ENCODE data around the gene TARP.
"Not testable (repeated sequence)": the region's sequence is repeated elsewhere in the genome, so short reads cannot be mapped to it uniquely, and the experiment has no call there.

Gene TARP

DNA sequence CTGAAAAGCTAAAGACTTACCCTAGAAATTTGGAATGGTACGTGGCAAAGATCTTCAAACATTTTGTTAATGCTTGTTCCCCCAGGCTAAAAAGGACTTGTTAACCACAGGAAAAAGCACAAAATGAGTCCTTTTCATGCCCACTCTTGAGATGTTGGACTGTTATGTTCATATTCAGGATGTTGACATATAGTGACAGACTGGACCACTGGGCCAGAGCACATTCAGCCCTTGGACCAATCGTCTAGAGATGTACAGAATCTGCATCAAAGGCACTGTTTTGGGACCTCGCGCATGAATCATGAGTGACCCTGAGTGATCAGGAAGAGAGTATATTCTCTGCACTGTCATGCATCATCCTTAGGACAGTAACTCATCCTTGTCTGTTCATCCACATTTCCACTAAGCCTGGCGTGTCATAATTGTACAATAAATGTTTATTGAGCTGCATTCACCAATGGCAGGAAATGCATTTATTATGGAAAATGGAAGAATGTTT is 25.3 kb downstream of the TARP start:
- no peak for DNase-seq (ENCODE audit: low read depth, low spot score)
- no peak overlapping the region for H3K4me3 ChIP-seq (ENCODE audit: low read depth, low read length)
- in situ Hi-C loops (cut with HindIII; ENCODE audit: low sequenced_read_pairs): no loop called here
- TF ChIP-seq, protein P1, sequence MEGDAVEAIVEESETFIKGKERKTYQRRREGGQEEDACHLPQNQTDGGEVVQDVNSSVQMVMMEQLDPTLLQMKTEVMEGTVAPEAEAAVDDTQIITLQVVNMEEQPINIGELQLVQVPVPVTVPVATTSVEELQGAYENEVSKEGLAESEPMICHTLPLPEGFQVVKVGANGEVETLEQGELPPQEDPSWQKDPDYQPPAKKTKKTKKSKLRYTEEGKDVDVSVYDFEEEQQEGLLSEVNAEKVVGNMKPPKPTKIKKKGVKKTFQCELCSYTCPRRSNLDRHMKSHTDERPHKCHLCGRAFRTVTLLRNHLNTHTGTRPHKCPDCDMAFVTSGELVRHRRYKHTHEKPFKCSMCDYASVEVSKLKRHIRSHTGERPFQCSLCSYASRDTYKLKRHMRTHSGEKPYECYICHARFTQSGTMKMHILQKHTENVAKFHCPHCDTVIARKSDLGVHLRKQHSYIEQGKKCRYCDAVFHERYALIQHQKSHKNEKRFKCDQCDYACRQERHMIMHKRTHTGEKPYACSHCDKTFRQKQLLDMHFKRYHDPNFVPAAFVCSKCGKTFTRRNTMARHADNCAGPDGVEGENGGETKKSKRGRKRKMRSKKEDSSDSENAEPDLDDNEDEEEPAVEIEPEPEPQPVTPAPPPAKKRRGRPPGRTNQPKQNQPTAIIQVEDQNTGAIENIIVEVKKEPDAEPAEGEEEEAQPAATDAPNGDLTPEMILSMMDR (IDR thresholded peaks at IDR 0.05; ENCODE audit: low read depth, low read length): no peak

DNA sequence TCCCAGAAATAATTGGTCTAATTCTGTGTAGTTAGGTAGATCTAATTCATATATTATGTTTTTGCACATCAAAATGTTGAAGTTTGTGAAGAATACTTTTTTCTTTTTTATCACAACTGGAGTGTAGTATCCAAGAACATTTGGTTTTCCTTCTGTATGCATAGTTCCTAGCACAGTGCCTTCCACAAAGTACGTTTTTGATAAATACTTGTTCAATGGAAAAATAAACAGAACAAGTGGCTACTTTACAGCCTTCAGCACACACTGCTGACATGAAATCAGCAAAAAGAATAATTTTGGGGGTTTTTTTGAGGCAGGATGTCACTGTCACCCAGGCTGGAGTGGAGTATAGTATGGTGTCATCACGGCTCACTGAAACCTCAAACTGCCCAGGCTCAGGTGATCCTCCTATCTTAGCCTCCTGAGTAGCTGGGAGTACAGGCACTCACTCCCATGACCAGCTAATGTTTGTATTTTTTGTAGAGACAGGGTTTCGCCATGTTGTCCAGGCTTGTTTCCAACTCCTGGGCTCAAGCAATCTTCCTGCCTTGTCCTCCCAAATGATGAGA is 27.9 kb downstream of the TARP start:
- H3K4me3 ChIP-seq (ENCODE audit: low read depth, low read length): no peak overlapping the region
- TF ChIP-seq, protein P1 (IDR thresholded peaks at IDR 0.05; ENCODE audit: low read depth, low read length): no peak
- in situ Hi-C loops (cut with HindIII; ENCODE audit: low sequenced_read_pairs): no loop called here
- no peak for DNase-seq (ENCODE audit: low read depth, low spot score)

DNA sequence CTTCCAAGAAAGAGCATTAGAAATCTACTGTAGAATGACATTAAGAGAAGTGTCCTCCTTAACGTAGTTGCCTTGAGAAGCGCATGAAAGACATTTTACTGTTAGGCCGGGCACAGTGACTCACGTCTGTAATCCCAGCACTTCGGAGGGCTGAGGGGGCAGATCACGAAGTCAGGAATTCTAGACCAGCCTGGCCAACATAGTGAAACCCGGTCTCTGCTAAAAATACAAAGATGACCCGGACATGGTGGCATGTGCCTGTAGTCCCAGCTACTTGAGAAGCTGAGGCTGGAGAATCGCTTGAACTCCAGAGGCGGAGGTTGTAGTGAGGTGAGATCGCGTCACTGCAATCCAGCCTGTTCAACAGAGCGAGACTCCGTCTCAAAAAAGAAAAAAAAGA is 28.9 kb downstream of the TARP start:
- H3K4me3 ChIP-seq (ENCODE audit: low read depth, low read length): no peak overlapping the region
- TF ChIP-seq, protein P1 (IDR thresholded peaks at IDR 0.05; ENCODE audit: low read depth, low read length): no peak
- DNase-seq (ENCODE audit: low read depth, low spot score): no peak
- in situ Hi-C loops (cut with HindIII; ENCODE audit: low sequenced_read_pairs): no loop called here

DNA sequence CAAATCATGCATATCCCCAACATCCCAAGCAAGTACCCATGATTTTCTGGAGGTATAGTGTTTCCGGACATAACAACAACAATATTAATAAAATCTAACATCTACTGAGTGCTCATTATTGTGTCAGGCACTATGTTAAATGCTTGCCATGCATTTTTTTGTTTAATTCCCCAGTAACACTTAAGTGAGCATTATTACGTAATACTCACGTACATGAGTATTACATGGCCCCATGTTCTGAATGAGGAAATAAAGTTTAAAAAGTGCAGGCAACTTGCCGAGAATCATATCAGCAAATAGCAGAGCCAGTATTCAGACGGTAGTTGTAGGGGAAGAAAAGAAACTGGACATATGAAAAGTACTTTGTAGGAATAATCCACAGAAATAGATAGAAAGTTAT is 30.1 kb downstream of the TARP start:
- DNase-seq (ENCODE audit: low read depth, low spot score); in situ Hi-C loops (cut with HindIII; ENCODE audit: low sequenced_read_pairs): not testable (repeated sequence)

DNA sequence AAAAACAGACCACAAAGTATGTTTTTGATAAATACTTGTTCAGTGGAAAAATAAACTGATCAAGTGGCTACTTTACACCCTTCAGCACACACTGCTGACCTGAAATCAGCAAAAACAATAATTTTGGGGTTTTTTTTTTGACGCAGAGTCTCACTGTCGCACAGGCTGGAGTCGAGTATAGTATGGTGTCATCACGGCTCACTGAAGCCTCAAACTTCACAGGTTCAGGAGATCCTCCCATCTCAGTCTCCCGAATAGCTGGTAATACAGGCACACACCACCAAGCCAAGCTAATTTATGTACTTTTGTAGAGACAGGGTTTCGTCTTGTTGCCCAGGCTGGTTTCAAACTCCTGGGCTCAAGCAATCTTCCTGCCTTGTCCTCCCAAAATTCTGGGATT is 30.6 kb downstream of the TARP start:
- H3K4me3 ChIP-seq (ENCODE audit: low read depth, low read length): no peak overlapping the region
- no peak for DNase-seq (ENCODE audit: low read depth, low spot score)
- in situ Hi-C loops (cut with HindIII; ENCODE audit: low sequenced_read_pairs): no loop called here
- TF ChIP-seq, protein P1 (IDR thresholded peaks at IDR 0.05; ENCODE audit: low read depth, low read length): no peak

More for the DNA sequence above, 30.1 kb downstream of the TARP start:
- not testable (repeated sequence) for H3K4me3 ChIP-seq (ENCODE audit: low read depth, low read length)

DNA sequence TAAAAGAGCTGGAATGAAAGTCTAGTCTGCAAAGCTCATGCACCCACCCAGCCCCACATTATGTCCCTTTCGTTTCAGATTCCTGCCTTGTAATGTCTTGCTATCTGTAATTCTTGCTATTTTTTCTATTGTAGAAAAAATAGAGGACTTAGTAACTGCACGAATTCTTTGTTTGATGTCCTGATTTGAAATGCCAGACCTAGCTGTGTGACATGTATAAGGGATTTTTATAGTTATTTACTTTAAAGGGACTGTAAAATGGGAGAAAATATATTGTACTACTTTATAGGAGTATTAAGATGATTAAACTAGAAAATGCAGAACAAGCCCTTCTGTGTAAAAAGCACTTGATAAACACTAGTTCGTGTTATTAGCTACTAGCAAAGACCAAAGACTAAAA is 32.4 kb downstream of the TARP start:
- TF ChIP-seq, protein P1 (IDR thresholded peaks at IDR 0.05; ENCODE audit: low read depth, low read length): no peak
- in situ Hi-C loops (cut with HindIII; ENCODE audit: low sequenced_read_pairs): no loop called here

DNA sequence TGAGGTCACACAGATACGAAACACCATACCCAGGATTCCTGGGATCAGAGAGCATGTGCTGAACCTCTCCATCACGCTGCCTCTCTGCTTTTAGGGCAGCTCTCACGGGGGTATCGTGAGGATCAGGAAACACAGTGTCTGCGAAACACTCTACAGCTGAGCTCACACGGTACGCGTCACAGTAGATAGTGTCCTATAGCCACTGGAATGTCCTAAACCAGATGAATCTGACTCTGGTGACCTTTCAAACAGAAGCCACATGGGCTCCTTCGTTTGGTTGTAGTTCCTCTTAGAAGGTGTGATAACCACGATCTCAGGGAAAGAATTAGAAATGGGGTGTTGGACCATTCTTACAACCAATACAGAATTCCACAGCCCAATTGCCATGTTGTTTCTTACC is 34.3 kb downstream of the TARP start:
- H3K4me3 ChIP-seq (ENCODE audit: low read depth, low read length); DNase-seq (ENCODE audit: low read depth, low spot score); in situ Hi-C loops (cut with HindIII; ENCODE audit: low sequenced_read_pairs): not testable (repeated sequence)

More for the DNA sequence above, 32.4 kb downstream of the TARP start:
- H3K4me3 ChIP-seq (ENCODE audit: low read depth, low read length): no peak overlapping the region
- no peak for DNase-seq (ENCODE audit: low read depth, low spot score)

DNA sequence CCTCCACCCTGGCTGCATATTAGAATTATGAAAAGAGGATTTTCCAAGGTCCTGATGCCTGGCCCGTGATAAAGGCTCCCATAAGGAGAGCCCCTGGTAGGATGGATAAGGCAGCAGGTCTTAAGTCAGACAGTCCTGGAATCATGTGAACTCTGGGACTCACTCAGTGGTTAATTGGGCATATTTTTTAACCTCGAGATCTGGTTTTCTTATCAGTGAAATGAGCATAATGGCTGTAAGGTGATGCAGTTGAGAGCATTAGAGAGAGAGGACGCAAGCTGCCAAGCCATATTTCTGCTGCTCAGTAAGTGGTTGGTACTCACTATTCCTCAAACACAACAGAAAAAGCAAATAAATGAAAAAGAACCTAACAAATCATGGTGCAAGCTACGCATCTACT is 37.8 kb downstream of the TARP start:
- no peak overlapping the region for H3K4me3 ChIP-seq (ENCODE audit: low read depth, low read length)
- TF ChIP-seq, protein P1 (IDR thresholded peaks at IDR 0.05; ENCODE audit: low read depth, low read length): no peak
- no peak for DNase-seq (ENCODE audit: low read depth, low spot score)
- in situ Hi-C loops (cut with HindIII; ENCODE audit: low sequenced_read_pairs): no loop called here

DNA sequence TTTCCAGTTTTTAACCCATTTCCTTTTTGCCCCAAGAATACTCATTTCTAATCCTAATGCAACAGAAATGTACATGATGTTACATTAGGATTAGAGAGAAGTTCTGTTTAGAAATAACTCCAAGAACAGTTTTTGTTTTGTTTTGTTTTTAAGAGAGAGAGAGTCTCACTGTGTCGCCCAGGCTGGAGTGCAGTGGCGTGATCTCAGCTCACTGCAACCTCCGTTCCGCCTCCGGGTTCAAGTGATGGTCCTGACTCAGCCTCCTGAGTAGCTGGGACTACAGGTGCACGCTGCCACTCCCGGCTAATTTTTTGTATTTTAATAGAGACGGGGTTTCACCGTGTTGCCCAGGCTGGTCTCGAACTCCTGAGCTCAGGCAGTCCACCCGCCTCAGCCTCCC is 38.7 kb downstream of the TARP start:
- DNase-seq (ENCODE audit: low read depth, low spot score); in situ Hi-C loops (cut with HindIII; ENCODE audit: low sequenced_read_pairs); H3K4me3 ChIP-seq (ENCODE audit: low read depth, low read length): not testable (repeated sequence)
